ENCODE data around the gene FGF8. TPM values are rescaled to one million over a fixed set of nuclear protein-coding genes. Genes with fewer than 3 reads are reported as not detected.

The FGF8 gene
- total and polyA plus RNA-seq, 2 of the 13 experiments (the other 11 are each of a cell fraction or from before 2014, with no cell fraction given) = not detected

- no peak for TF ChIP-seq RARG (CRISPR knock-in tag; IDR thresholded peaks at IDR 0.05; ENCODE audit: low read depth)
- no peak for TF ChIP-seq ARID5B (CRISPR knock-in tag; IDR thresholded peaks at IDR 0.05)
- TF ChIP-seq ARHGAP35 (CRISPR knock-in tag; IDR thresholded peaks at IDR 0.05; ENCODE audit: borderline replicate concordance) = no peak
- no peak for TF ChIP-seq HIC2 (CRISPR knock-in tag; IDR thresholded peaks at IDR 0.05; ENCODE audit: low read depth)
- no peak for TF ChIP-seq CBX1 (IDR thresholded peaks at IDR 0.05; ENCODE audit: low read depth)
- no peak for TF ChIP-seq ZNF431 (CRISPR knock-in tag; IDR thresholded peaks at IDR 0.05; ENCODE audit: borderline replicate concordance, low read depth)
- no peak for TF ChIP-seq HOXA5 (CRISPR knock-in tag; IDR thresholded peaks at IDR 0.05)
- no peak for TF ChIP-seq TSC22D2 (CRISPR knock-in tag; IDR thresholded peaks at IDR 0.05; ENCODE audit: borderline replicate concordance)
- intact Hi-C loops (cut with micrococcal nuclease; ENCODE audit: unreplicated experiment) (no loop called here), in situ Hi-C loops (cut with HindIII; ENCODE audit: extremely low pct_ligation_motif_present, low pct_unique_long_range_greater_than_20kb) (no loop called here)
- DNase-seq (ENCODE audit: low spot score) = no peak
- Histone ChIP-seq H3K9ac (ENCODE audit: insufficient read depth, low read depth, low read length) (no peak overlapping the region), H3K4me1 (ENCODE audit: insufficient read depth, low read length) (no peaks in the 10 kb centered on the region), H2AFZ (ENCODE audit: low read length) (no peak overlapping the region), H3K27me3 (ENCODE audit: control insufficient read depth in 1 of 2, insufficient read depth in 2 of 2, low read length in 2 of 2) (no peaks in the 10 kb centered on the region), H3K36me3 (replicated peaks in 1 of 2; ENCODE audit: control insufficient read depth in 1 of 2, insufficient read depth in 2 of 2, low read length in 2 of 2) (peaks cover 20 to 76% of the 10 kb centered on the region in 2 experiments), H3K79me2 (ENCODE audit: insufficient read depth, low read length) (no peaks in the 10 kb centered on the region), H4K20me1 (ENCODE audit: insufficient read depth, low read length) (no peaks in the 10 kb centered on the region), H3K4me2 (ENCODE audit: low read depth, low read length) (no peak overlapping the region), H3K9me3 (ENCODE audit: low read length) (no peaks in the 10 kb centered on the region), H3K4me3 (replicated peaks in 1 of 3; ENCODE audit: insufficient read depth in 1 of 3, low read depth in 2 of 3, low read length in 3 of 3) (no peak overlapping the region), H3K27ac (ENCODE audit: extremely low read length, insufficient read depth, low read length) (no peak overlapping the region)
- ATAC-seq = no peak
- ChIA-PET CTCF (ENCODE audit: low intra/inter-chr PET ratio, low total read pairs) (no interaction called here), POLR2A (no interaction called here)
- no TSS peak for BruUV-seq (replicated peaks)
- FAIRE-seq = no peak
- 95% methylated on average over 4 of the region's 4 CpGs for WGBS (ENCODE audit: low lambda C conversion rate)
Observed at GRCh38 chr10:101803511-101803910, 27.6 kb upstream of the FGF8 start.
